HG03575 (cell line): ENCODE results near the gene SLC22A3.
A peak's percentile ranks its signal among the peaks of the same experiment; 100 is the strongest.
"Not testable (repeated sequence)": the region's sequence is repeated elsewhere in the genome, so short reads cannot be mapped to it uniquely, and the experiment has no call there.

Experiments used
- ATAC-seq: cut with Tn5 transposase; IDR thresholded peaks from one replicate; pipeline ENCODE4 v1.9.1; 2021; ENCODE audit not compliant: unreplicated experiment, insufficient number of reproducible peaks, low FRiP score; ENCODE audit errors: extremely low read depth

Gene SLC22A3

GRCh38 chr6:160461641-160462040 lies 113.5 kb downstream of the SLC22A3 start:
- no peak for ATAC-seq

DNA sequence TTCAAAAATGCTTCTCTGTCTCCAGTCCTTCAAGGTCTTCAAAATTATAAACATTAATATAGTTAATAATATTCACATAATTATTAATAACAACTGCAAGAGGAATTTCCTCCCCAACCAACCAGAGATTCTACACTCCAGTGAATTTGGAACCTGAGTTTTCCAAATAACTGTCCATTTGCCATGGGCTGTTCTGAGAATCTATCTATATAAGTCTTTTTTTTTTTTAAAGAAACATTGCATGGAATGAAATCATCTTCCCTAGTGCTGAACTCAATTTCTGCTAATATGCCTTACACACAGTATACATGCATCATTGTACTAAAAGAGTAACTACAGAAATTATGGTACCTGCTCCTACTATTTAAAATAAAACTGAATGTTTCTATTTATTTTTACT lies 113.9 kb downstream of the SLC22A3 start:
- ATAC-seq, result peak; percentile 7

- peak; percentile 94 for ATAC-seq
Measured at GRCh38 chr6:160462551-160463109, 114.5 kb downstream of the SLC22A3 start.

- no peak for ATAC-seq
Measured at GRCh38 chr6:160464744-160465143, 116.6 kb downstream of the SLC22A3 start.

DNA sequence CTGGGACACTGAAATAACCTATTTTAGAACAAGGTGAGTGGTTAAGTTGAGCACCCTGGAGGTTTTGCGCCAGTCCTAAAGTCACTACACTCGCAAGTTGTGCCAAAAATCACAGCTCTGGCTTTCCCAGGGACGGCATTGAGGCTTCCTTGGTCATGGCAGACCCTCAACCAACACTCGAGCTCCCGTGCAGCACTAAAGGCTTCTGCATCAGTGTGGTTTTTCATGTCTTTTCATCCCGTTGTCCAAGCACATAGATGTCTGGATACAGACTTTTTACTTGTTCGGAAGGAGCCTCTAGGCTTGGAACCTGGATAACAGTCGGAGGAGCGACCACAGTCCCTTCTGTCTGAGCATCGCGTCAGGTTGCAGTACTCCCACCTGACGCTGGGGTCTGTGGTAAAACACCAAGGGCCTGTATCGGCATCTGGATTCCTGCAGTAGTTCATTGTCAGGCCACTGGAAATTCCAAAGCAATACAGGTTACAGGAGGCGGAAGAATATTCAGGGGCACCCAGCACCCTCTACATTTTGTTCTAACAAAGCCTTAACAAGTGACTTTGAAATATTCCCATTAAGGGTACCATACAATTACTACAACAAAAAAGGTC lies 119.2 kb downstream of the SLC22A3 start:
- not testable (repeated sequence) for ATAC-seq

- no peak for ATAC-seq
Measured at GRCh38 chr6:160469153-160469552, 121.0 kb downstream of the SLC22A3 start.

DNA sequence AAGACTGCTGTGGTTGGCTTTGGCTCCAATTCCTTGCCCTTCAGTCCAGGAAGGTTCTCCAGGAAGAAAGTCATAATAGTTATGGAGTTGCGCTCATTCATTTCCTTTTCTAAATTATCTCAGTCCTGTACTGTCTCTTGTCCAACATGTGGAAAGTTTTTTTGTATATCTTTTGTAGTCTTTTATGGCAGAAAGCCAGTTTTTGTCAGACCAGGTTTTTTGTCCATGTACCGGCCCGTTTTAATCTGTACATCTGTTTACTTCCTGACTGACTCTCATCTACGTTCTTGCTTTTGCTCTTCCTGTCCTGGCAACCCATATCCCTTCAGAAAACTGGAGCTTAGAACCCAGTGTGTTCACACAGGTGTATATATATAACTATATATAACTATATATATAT lies 127.9 kb downstream of the SLC22A3 start:
- not testable (repeated sequence) for ATAC-seq

DNA sequence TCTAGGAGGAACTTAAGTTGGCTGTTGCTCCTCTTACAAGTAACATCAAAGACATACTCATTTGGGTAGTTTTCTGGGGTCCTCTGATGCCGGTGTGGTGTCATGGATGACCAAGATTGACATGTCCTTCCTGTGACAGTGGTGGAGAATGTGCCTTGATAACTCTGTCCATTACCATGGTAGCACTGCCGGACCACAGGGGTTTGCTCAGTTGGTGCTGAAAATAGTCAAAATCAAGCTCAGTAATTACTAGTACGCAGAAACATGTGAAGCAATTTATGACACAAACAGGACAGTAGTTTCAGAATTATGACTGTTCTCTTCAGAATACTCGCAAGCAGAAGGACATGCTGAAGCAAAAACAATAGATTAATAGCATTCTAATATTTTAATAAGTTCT lies 128.9 kb downstream of the SLC22A3 start:
- not testable (repeated sequence) for ATAC-seq

DNA sequence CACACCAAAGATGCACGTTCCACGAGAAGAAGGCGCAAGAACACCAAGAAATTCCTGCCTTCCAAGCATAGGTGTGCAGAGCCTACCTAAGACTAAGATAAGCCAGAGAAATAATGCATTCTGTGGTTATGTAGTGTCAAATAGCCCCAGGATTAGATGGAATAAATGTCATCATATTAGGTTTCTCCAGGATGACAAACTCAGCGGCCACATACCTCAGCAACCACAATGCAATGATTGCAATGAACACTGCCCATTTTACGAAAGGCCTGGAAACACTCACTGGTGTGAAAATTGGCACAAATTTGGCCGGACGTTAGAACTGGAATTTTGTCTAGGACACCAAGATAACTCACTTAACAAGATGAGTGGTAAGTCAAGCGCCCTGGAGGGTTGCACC lies 129.7 kb downstream of the SLC22A3 start:
- ATAC-seq, result no peak

DNA sequence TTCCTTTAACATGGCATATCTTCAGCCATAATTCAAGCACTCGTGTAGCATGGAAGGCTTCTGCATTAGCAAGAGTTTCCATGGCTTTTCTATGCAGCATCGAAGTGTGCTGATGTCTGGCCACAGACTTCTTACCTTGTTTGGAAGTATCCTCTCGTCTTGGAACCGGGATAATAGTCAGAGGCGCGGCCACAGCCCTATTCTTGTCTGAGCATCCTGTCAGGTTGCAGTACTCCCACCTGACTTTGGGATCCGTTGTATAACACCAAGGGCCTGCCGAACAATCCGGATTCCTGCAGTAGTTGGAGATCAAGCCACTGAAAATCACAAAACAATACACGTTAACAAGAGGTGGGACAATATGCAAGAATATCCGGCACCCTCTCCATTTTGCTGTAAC lies 138.9 kb downstream of the SLC22A3 start:
- no peak for ATAC-seq

GRCh38 chr6:160489091-160489490 lies 140.9 kb downstream of the SLC22A3 start:
- no peak for ATAC-seq

- ATAC-seq, result no peak
Measured at GRCh38 chr6:160494576-160494975, 146.4 kb downstream of the SLC22A3 start.

DNA sequence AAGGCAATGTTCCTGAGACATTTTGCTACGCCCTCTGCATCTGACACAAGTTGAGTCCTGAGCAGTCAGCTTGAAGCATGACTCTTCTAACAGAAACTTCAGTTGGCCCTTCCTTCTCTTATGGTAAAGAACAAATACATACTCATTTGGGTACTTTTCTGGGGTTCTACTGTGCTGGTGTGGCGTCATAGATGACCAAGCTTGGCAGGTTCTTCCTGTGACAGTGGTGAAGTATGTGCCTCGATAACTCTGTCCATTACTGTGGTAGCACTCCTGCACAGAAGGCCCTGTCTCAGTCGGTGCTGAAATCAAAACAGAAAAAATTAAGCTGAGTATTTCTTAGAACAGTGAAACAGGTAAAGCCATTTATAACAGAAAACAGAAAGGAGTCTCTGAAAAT lies 152.5 kb downstream of the SLC22A3 start:
- ATAC-seq, result no peak
